H9 (cell line): ENCODE data around the gene TMIGD3. TPM values are rescaled to one million over a fixed set of nuclear protein-coding genes. Genes with fewer than 3 reads are reported as not detected.

Source experiments
- DNase-seq: peaks from one replicate; pipeline ENCODE4 v3.0.0-alpha.2; 2017
- H2AFZ ChIP-seq: one replicate; pipeline ENCODE4 v1.6.1; 2013; ENCODE audit warnings: mild to moderate bottlenecking, low read length, control low read depth, moderate library complexity
- H2AK5ac ChIP-seq: 2 replicates; pipeline ENCODE4 v1.6.1; 2013; ENCODE audit warnings: low read length, control low read depth, mixed read lengths; ENCODE audit not compliant: insufficient read length
- H2BK120ac ChIP-seq: one replicate; pipeline ENCODE4 v1.6.1; 2013; ENCODE audit warnings: low read depth, mild to moderate bottlenecking, low read length, control low read depth, inconsistent platforms; ENCODE audit not compliant: poor library complexity, severe bottlenecking
- H2BK12ac ChIP-seq: 2 replicates; pipeline ENCODE4 v1.6.1; 2013; ENCODE audit warnings: low read length, control low read depth, mixed read lengths, low read depth; ENCODE audit not compliant: insufficient read length
- H2BK15ac ChIP-seq: 2 replicates; pipeline ENCODE4 v1.6.1; 2013; ENCODE audit warnings: low read depth, low read length, control low read depth
- H2BK20ac ChIP-seq: one replicate; pipeline ENCODE4 v1.6.1; 2013; ENCODE audit warnings: low read depth, mild to moderate bottlenecking, low read length, control low read depth, inconsistent platforms; ENCODE audit not compliant: poor library complexity, severe bottlenecking
- H2BK5ac ChIP-seq: 2 replicates; pipeline ENCODE4 v1.6.1; 2013; ENCODE audit warnings: low read length, control low read depth, mixed read lengths; ENCODE audit not compliant: insufficient read length
- H3K14ac ChIP-seq: 2 replicates; pipeline ENCODE4 v1.6.1; 2013; ENCODE audit warnings: low read length, control low read depth; ENCODE audit not compliant: insufficient read depth
- H3K18ac ChIP-seq: 2 replicates; pipeline ENCODE4 v1.6.1; 2013; ENCODE audit warnings: low read depth, mild to moderate bottlenecking, mixed read lengths, low read length, control low read depth; ENCODE audit not compliant: insufficient read length
- H3K23ac ChIP-seq: 2 replicates; pipeline ENCODE4 v1.6.1; 2013; ENCODE audit warnings: low read length, control low read depth, mixed read lengths, low read depth; ENCODE audit not compliant: insufficient read length
- H3K23me2 ChIP-seq: 2 replicates; pipeline ENCODE4 v1.6.1; 2013; ENCODE audit warnings: low read depth, mild to moderate bottlenecking, mixed read lengths, low read length, control low read depth; ENCODE audit not compliant: insufficient read length, poor library complexity, severe bottlenecking
- H3K27ac ChIP-seq: 2 replicates; pipeline ENCODE4 v1.5.1; 2013; ENCODE audit warnings: low read length, control low read depth, mixed read lengths, low read depth; ENCODE audit not compliant: insufficient read length
- H3K27me3 ChIP-seq: 2 replicates; pipeline ENCODE4 v1.6.1; 2013; ENCODE audit warnings: low read length, control low read depth, inconsistent platforms; ENCODE audit not compliant: insufficient read depth
- H3K4ac ChIP-seq: 2 replicates; pipeline ENCODE4 v1.6.1; 2013; ENCODE audit warnings: low read depth, mild to moderate bottlenecking, control low read depth, inconsistent platforms, low read length, moderate library complexity
- H3K4me1 ChIP-seq: 2 replicates; pipeline ENCODE4 v1.6.1; 2013; ENCODE audit warnings: low read length, control low read depth, inconsistent platforms; ENCODE audit not compliant: insufficient read depth
- H3K4me2 ChIP-seq: 2 replicates; pipeline ENCODE4 v1.6.1; 2013; ENCODE audit warnings: low read length, control low read depth, mixed read lengths; ENCODE audit not compliant: insufficient read length, insufficient read depth
- H3K56ac ChIP-seq: 2 replicates; pipeline ENCODE4 v1.6.1; 2013; ENCODE audit warnings: low read depth, mild to moderate bottlenecking, mixed read lengths, low read length, control low read depth; ENCODE audit not compliant: insufficient read length
- H3K79me1 ChIP-seq: 2 replicates; pipeline ENCODE4 v1.6.1; 2013; ENCODE audit warnings: low read depth, mild to moderate bottlenecking, moderate library complexity, low read length, control low read depth, inconsistent platforms; ENCODE audit not compliant: insufficient read depth, poor library complexity, severe bottlenecking
- H3K79me2 ChIP-seq: 2 replicates; pipeline ENCODE4 v1.6.1; 2013; ENCODE audit warnings: low read length, control low read depth, inconsistent platforms; ENCODE audit not compliant: insufficient read depth
- H3K9ac ChIP-seq: 2 replicates; pipeline ENCODE4 v1.6.1; 2013; ENCODE audit warnings: low read length, control low read depth, mixed read lengths; ENCODE audit not compliant: insufficient read length; ENCODE audit errors: extremely low read depth
- H3K9me3 ChIP-seq: one replicate; pipeline ENCODE4 v1.6.1; 2013; ENCODE audit warnings: low read depth, low read length, inconsistent platforms; ENCODE audit not compliant: control insufficient read depth
- H3T11ph ChIP-seq: one replicate; pipeline ENCODE4 v1.6.1; 2013; ENCODE audit warnings: mild to moderate bottlenecking, low read length, control low read depth, inconsistent platforms
- H4K20me1 ChIP-seq: one replicate; pipeline ENCODE4 v1.6.1; 2013; ENCODE audit not compliant: control insufficient read depth, insufficient read length, insufficient read depth
- H4K5ac ChIP-seq: 2 replicates; pipeline ENCODE4 v1.6.1; 2013; ENCODE audit warnings: low read depth, mild to moderate bottlenecking, mixed read lengths, low read length, control low read depth; ENCODE audit not compliant: insufficient read length
- H4K8ac ChIP-seq: replicated peaks from 2 replicates; pipeline ENCODE4 v1.6.1; 2013; ENCODE audit warnings: low read length, control low read depth, mixed read lengths, low read depth; ENCODE audit not compliant: insufficient read length
- H4K91ac ChIP-seq: 2 replicates; pipeline ENCODE4 v1.6.1; 2013; ENCODE audit warnings: low read depth, mild to moderate bottlenecking, moderate library complexity, mixed read lengths, low read length, control low read depth; ENCODE audit not compliant: insufficient read length
- H3K27ac Mint-ChIP-seq, 3 experiments: 2 replicates in 2 of 3; 3 replicates in 1 of 3; pipeline ENCODE4 v1.8.0; 2020 to 2021; ENCODE audit warnings: mixed read lengths in 3 of 3, mild to moderate bottlenecking in 1 of 3, moderate library complexity in 1 of 3
- H3K27me3 Mint-ChIP-seq: 2 replicates; pipeline ENCODE4 v1.8.0; 2021; ENCODE audit warnings: low read depth, mild to moderate bottlenecking, moderate library complexity, mixed read lengths
- H3K36me3 Mint-ChIP-seq, 3 experiments: 2 replicates in 2 of 3; 3 replicates in 1 of 3; pipeline ENCODE4 v1.8.0; 2020 to 2021; ENCODE audit warnings: low read depth in 3 of 3, mixed read lengths in 3 of 3; ENCODE audit not compliant: insufficient read depth in 1 of 3
- H3K4me1 Mint-ChIP-seq, 2 experiments: 2 replicates each; pipeline ENCODE4 v1.8.0; 2020; ENCODE audit warnings: mixed read lengths in 2 of 2
- H3K4me3 Mint-ChIP-seq, 2 experiments: 2 replicates in 1 of 2; 3 replicates in 1 of 2; pipeline ENCODE4 v1.8.0; 2020 to 2021; ENCODE audit warnings: mild to moderate bottlenecking in 2 of 2, mixed read lengths in 2 of 2, moderate library complexity in 1 of 2
- H3K9me3 Mint-ChIP-seq, 2 experiments: 2 replicates in 1 of 2; 3 replicates in 1 of 2; pipeline ENCODE4 v1.8.0; 2020; ENCODE audit warnings: mild to moderate bottlenecking in 2 of 2, mixed read lengths in 2 of 2, moderate library complexity in 1 of 2
- WGBS: extraction: QIAGEN DNeasy Blood & Tissue Kit; methylation state at CpG from one replicate; pipeline ENCODE4 v1.1.7; 2013; ENCODE audit warnings: missing lambda C conversion rate, low lambda C conversion rate, mixed read lengths; ENCODE audit not compliant: insufficient read length; ENCODE audit errors: extremely low coverage; 5-methylcytosine and 5-hydroxymethylcytosine counted together
- total RNA-seq: library from RNA; stranded (reverse); gene quantifications from 2 replicates; pipeline ENCODE4 v1.2.1, GENCODE V29; 2021
- TF ChIP-seq, protein P1 (sequence below): fragments of 200-600 bp; sonication (generic); conservative IDR thresholded peaks from 3 replicates; pipeline ENCODE4 v1.8.0; 2021; ENCODE audit warnings: antibody characterized with exemption, mild to moderate bottlenecking

The TMIGD3 gene
- total RNA-seq, 1 experiment from 2014 or later: not detected

- Histone ChIP-seq H3K18ac (no peak overlapping the region), H3K4me1 (no peaks in the 10 kb centered on the region), H2AFZ (no peak overlapping the region), H3K9ac (no peak overlapping the region), H3K9me3 (no peaks in the 10 kb centered on the region), H2BK20ac (no peak overlapping the region), H3K79me1 (no peaks in the 10 kb centered on the region), H3T11ph (no peak overlapping the region), H3K4me2 (no peak overlapping the region), H3K23me2 (no peaks in the 10 kb centered on the region), H4K5ac (no peak overlapping the region), H2BK5ac (no peak overlapping the region), H4K8ac (no peak overlapping the region), H3K56ac (no peak overlapping the region), H3K79me2 (no peaks in the 10 kb centered on the region), H2BK120ac (no peak overlapping the region), H3K14ac (no peak overlapping the region), H4K91ac (no peak overlapping the region), H3K4ac (no peak overlapping the region), H3K27ac (no peak overlapping the region), H2BK15ac (no peak overlapping the region), H3K27me3 (no peaks in the 10 kb centered on the region), H4K20me1 (no peaks in the 10 kb centered on the region), H2AK5ac (no peak overlapping the region), H3K23ac (no peak overlapping the region), H2BK12ac (no peak overlapping the region)
- no peaks in the 10 kb centered on the region for H3K27me3 Mint-ChIP-seq
- no peak overlapping the region for H3K27ac Mint-ChIP-seq
- WGBS: no CpG with 5 or more reads among the region's 7 CpGs
- peaks cover 2 to 3% of the 10 kb centered on the region in 2 experiments; a peak in 3 of 5 replicates for H3K9me3 Mint-ChIP-seq
- H3K4me1 Mint-ChIP-seq: peaks cover 6% of the 10 kb centered on the region in 2 experiments
- TF ChIP-seq, protein P1, sequence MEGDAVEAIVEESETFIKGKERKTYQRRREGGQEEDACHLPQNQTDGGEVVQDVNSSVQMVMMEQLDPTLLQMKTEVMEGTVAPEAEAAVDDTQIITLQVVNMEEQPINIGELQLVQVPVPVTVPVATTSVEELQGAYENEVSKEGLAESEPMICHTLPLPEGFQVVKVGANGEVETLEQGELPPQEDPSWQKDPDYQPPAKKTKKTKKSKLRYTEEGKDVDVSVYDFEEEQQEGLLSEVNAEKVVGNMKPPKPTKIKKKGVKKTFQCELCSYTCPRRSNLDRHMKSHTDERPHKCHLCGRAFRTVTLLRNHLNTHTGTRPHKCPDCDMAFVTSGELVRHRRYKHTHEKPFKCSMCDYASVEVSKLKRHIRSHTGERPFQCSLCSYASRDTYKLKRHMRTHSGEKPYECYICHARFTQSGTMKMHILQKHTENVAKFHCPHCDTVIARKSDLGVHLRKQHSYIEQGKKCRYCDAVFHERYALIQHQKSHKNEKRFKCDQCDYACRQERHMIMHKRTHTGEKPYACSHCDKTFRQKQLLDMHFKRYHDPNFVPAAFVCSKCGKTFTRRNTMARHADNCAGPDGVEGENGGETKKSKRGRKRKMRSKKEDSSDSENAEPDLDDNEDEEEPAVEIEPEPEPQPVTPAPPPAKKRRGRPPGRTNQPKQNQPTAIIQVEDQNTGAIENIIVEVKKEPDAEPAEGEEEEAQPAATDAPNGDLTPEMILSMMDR: no peak
- no peaks in the 10 kb centered on the region for H3K36me3 Mint-ChIP-seq
- H3K4me3 Mint-ChIP-seq: no peak overlapping the region
- DNase-seq: no peak
Observed at GRCh38 chr1:111491070-111491469, 12.4 kb downstream of the TMIGD3 start.
